Measurements from ENCODE around the gene MOXD1.

DNA sequence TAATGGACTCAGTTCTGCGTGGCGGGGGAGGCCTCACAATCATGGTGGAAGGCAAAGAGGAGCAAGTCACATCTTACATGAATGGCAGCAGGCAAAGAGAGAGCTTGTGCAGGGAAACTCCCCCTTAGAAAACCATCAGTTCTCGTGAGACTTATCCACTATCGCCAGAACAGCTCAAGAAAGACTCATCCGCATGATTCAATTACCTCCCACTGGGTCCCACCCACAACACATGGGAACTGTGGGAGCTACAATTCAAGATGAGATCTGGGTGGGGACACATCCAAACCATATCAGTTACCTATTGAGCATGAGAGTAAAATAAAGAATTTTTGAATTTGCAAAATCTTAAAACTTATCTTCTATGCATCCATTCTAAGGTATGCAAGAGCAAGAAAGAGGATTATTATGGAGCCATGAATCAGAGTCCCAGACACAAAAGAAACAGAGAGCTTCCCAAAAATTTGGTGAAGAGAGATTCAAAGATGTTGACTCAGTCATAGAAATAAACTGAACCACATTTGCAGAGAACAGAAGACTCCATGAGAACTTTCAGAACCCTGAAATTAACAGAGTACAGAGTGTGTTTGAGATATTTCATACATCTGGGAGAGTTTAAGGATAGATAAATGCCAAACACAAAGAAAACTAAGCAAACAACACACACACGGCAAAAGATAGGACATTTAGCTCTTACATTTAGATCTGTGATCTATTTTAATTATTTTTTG, 17.1 kb upstream of the MOXD1 start:
- TF ChIP-seq, protein P1, sequence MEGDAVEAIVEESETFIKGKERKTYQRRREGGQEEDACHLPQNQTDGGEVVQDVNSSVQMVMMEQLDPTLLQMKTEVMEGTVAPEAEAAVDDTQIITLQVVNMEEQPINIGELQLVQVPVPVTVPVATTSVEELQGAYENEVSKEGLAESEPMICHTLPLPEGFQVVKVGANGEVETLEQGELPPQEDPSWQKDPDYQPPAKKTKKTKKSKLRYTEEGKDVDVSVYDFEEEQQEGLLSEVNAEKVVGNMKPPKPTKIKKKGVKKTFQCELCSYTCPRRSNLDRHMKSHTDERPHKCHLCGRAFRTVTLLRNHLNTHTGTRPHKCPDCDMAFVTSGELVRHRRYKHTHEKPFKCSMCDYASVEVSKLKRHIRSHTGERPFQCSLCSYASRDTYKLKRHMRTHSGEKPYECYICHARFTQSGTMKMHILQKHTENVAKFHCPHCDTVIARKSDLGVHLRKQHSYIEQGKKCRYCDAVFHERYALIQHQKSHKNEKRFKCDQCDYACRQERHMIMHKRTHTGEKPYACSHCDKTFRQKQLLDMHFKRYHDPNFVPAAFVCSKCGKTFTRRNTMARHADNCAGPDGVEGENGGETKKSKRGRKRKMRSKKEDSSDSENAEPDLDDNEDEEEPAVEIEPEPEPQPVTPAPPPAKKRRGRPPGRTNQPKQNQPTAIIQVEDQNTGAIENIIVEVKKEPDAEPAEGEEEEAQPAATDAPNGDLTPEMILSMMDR (tag by site-specific recombination; IDR thresholded peaks at IDR 0.05) = no peak
- no peak for TF ChIP-seq ZFP3 (tag by site-specific recombination; IDR thresholded peaks at IDR 0.05; ENCODE audit: low read depth)
- no peak for TF ChIP-seq ZNF558 (tag by site-specific recombination; IDR thresholded peaks at IDR 0.05)
- TF ChIP-seq, protein P2, sequence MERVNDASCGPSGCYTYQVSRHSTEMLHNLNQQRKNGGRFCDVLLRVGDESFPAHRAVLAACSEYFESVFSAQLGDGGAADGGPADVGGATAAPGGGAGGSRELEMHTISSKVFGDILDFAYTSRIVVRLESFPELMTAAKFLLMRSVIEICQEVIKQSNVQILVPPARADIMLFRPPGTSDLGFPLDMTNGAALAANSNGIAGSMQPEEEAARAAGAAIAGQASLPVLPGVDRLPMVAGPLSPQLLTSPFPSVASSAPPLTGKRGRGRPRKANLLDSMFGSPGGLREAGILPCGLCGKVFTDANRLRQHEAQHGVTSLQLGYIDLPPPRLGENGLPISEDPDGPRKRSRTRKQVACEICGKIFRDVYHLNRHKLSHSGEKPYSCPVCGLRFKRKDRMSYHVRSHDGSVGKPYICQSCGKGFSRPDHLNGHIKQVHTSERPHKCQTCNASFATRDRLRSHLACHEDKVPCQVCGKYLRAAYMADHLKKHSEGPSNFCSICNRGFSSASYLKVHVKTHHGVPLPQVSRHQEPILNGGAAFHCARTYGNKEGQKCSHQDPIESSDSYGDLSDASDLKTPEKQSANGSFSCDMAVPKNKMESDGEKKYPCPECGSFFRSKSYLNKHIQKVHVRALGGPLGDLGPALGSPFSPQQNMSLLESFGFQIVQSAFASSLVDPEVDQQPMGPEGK (tag by site-specific recombination; IDR thresholded peaks at IDR 0.05) = no peak
- TF ChIP-seq, protein P3, sequence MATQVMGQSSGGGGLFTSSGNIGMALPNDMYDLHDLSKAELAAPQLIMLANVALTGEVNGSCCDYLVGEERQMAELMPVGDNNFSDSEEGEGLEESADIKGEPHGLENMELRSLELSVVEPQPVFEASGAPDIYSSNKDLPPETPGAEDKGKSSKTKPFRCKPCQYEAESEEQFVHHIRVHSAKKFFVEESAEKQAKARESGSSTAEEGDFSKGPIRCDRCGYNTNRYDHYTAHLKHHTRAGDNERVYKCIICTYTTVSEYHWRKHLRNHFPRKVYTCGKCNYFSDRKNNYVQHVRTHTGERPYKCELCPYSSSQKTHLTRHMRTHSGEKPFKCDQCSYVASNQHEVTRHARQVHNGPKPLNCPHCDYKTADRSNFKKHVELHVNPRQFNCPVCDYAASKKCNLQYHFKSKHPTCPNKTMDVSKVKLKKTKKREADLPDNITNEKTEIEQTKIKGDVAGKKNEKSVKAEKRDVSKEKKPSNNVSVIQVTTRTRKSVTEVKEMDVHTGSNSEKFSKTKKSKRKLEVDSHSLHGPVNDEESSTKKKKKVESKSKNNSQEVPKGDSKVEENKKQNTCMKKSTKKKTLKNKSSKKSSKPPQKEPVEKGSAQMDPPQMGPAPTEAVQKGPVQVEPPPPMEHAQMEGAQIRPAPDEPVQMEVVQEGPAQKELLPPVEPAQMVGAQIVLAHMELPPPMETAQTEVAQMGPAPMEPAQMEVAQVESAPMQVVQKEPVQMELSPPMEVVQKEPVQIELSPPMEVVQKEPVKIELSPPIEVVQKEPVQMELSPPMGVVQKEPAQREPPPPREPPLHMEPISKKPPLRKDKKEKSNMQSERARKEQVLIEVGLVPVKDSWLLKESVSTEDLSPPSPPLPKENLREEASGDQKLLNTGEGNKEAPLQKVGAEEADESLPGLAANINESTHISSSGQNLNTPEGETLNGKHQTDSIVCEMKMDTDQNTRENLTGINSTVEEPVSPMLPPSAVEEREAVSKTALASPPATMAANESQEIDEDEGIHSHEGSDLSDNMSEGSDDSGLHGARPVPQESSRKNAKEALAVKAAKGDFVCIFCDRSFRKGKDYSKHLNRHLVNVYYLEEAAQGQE (tag by site-specific recombination; IDR thresholded peaks at IDR 0.05) = no peak
- no peak for TF ChIP-seq ZNF274 (IDR thresholded peaks at IDR 0.05; ENCODE audit: low read length)
- TF ChIP-seq ZNF274 (tag by site-specific recombination; IDR thresholded peaks at IDR 0.05; ENCODE audit: borderline replicate concordance) = no peak
- TF ChIP-seq, protein P4, sequence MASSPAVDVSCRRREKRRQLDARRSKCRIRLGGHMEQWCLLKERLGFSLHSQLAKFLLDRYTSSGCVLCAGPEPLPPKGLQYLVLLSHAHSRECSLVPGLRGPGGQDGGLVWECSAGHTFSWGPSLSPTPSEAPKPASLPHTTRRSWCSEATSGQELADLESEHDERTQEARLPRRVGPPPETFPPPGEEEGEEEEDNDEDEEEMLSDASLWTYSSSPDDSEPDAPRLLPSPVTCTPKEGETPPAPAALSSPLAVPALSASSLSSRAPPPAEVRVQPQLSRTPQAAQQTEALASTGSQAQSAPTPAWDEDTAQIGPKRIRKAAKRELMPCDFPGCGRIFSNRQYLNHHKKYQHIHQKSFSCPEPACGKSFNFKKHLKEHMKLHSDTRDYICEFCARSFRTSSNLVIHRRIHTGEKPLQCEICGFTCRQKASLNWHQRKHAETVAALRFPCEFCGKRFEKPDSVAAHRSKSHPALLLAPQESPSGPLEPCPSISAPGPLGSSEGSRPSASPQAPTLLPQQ (tag by site-specific recombination; IDR thresholded peaks at IDR 0.05) = no peak
- no peak for TF ChIP-seq ZNF560 (tag by site-specific recombination; IDR thresholded peaks at IDR 0.05; ENCODE audit: borderline replicate concordance)
- no peak for TF ChIP-seq RBAK (tag by site-specific recombination; IDR thresholded peaks at IDR 0.05)
- no peak for TF ChIP-seq ZNF146 (tag by site-specific recombination; IDR thresholded peaks at IDR 0.05)
- no peak for TF ChIP-seq ZBTB17 (tag by site-specific recombination; IDR thresholded peaks at IDR 0.05)
